ENCODE results near the gene ZSCAN12. TPM values are rescaled to one million over a fixed set of nuclear protein-coding genes. Genes with fewer than 3 reads are reported as not detected.

ZSCAN12 gene
- total and polyA plus RNA-seq, 7 donors = 0.48 to 2.2 (median 1.1) TPM

DNA sequence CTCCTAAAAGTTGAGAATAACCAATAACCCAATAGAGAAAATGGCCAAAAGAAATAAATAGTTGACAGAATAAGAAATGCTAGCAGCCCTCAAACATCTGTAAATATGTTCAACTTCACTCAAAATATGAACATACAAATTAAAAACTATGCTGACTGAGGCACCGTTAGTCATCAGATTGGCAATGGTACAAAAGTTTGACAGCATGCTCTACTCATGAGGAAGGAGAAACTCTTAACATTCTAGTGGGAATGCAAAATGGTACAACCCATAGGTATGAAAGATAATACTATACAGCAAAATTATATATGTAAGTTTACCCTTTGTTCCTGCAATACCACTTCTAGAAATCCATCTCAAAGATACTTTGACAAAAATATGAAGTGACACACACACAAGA lies 1.6 kb upstream of the ZSCAN12 start:
- H3K4me3 ChIP-seq = no peak overlapping the region
- intact Hi-C loops (cut with DNase I) = no loop called here
- no peaks in the 10 kb centered on the region for H3K9me3 ChIP-seq
- DNase-seq = no peak
- no peak for TF ChIP-seq CTCF (IDR thresholded peaks at IDR 0.05)
- peaks cover 0 to 27% (median 3%) of the 10 kb centered on the region in 3 donors for H3K27me3 ChIP-seq (ENCODE audit: insufficient read depth in 3 of 3, low read length in 2 of 3)
- ATAC-seq = no peak
- WGBS, 3 donors = 51 to 86% (median 64%) methylated on average over 1 of the region's 1 CpG
- no peaks in the 10 kb centered on the region for H3K4me1 ChIP-seq
- no peak overlapping the region for H3K27ac ChIP-seq
- no peaks in the 10 kb centered on the region for H3K36me3 ChIP-seq (ENCODE audit: insufficient read depth in 1 of 2, low read depth in 1 of 2)

DNA sequence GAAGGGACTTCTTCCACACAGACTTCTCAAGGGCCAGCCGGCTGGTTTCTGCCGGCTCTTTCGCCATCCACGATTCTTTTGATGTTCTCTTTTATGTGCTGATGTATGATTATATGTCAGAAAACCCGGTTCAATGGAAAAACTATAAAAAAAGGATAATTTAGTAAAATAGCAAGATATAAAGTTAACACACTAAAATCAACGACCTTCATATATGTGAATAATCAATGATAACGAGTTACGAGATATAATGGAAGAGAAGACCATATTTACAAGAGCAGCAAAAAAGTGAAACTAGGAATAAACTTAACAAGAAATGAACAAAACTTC lies 540 bp upstream of the ZSCAN12 start:
- no peak for TF ChIP-seq CTCF (IDR thresholded peaks at IDR 0.05)
- Histone ChIP-seq H3K9me3 (no peaks in the 10 kb centered on the region), H3K4me3 (peak overlapping the region; percentile 74), H3K27me3 (ENCODE audit: insufficient read depth in 3 of 3, low read length in 2 of 3) (peaks cover 0 to 27% (median 3%) of the 10 kb centered on the region in 3 donors), H3K36me3 (ENCODE audit: insufficient read depth in 1 of 2, low read depth in 1 of 2) (no peaks in the 10 kb centered on the region), H3K27ac (no peak overlapping the region), H3K4me1 (no peaks in the 10 kb centered on the region)
- ATAC-seq = no peak
- WGBS, 3 donors = 26 to 31% (median 26%) methylated on average over 8 of the region's 8 CpGs
- intact Hi-C loops (cut with DNase I) = no loop called here
- DNase-seq = no peak

DNA sequence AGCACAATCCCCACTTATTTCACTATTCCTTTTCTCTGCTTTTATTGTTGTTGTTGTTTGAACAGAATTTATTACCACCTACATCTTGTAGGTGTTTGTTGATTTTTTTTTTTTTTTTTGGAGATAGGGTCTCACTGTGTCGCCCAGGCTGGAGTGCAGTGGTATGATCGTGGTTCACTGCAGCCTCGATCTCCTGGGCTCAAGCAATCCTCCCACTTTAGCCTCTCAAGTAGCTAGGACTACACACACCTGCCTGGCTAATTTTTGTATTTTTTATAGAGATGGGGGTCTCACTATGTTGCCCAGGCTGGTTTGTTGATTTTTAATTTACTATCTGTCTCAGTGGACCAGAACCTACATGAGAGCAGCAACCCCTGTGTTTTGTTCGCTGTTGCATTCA lies 3.6 kb downstream of the ZSCAN12 start:
- H3K27ac ChIP-seq = no peak overlapping the region
- peaks cover 0 to 17% (median 0%) of the 10 kb centered on the region in 3 donors for H3K27me3 ChIP-seq (ENCODE audit: insufficient read depth in 3 of 3, low read length in 2 of 3)
- no peaks in the 10 kb centered on the region for H3K9me3 ChIP-seq
- peaks cover 4 to 8% of the 10 kb centered on the region in 2 donors for H3K36me3 ChIP-seq (ENCODE audit: insufficient read depth in 1 of 2, low read depth in 1 of 2)
- TF ChIP-seq CTCF (IDR thresholded peaks at IDR 0.05) = no peak
- DNase-seq = no peak
- intact Hi-C loops (cut with DNase I) = no loop called here
- no peak for ATAC-seq
- no peak overlapping the region for H3K4me3 ChIP-seq
- 93 to 98% (median 95%) methylated on average over 4 of the region's 4 CpGs for WGBS, 3 donors
- H3K4me1 ChIP-seq = no peaks in the 10 kb centered on the region

GRCh38 chr6:28393912-28394662 lies 5.5 kb downstream of the ZSCAN12 start:
- H3K9me3 ChIP-seq = no peaks in the 10 kb centered on the region
- peaks cover 8 to 19% of the 10 kb centered on the region in 2 donors for H3K36me3 ChIP-seq (ENCODE audit: insufficient read depth in 1 of 2, low read depth in 1 of 2)
- no peak for TF ChIP-seq CTCF (IDR thresholded peaks at IDR 0.05)
- H3K4me3 ChIP-seq = no peak overlapping the region
- 74 to 92% (median 77%) methylated on average over 5 of the region's 5 CpGs for WGBS, 3 donors
- peaks cover 0 to 3% (median 0%) of the 10 kb centered on the region in 3 donors for H3K27me3 ChIP-seq (ENCODE audit: insufficient read depth in 3 of 3, low read length in 2 of 3)
- intact Hi-C loops (cut with DNase I) = no loop called here
- ATAC-seq (no peak), DNase-seq (no peak)
- H3K4me1 ChIP-seq = no peaks in the 10 kb centered on the region
- H3K27ac ChIP-seq = no peak overlapping the region

- Histone ChIP-seq H3K27me3 (ENCODE audit: insufficient read depth in 3 of 3, low read length in 2 of 3) (no peaks in the 10 kb centered on the region), H3K9me3 (no peaks in the 10 kb centered on the region), H3K27ac (no peak overlapping the region), H3K4me1 (no peaks in the 10 kb centered on the region), H3K4me3 (no peak overlapping the region), H3K36me3 (ENCODE audit: insufficient read depth in 1 of 2, low read depth in 1 of 2) (peaks cover 8 to 19% of the 10 kb centered on the region in 2 donors)
- no peak for ATAC-seq
- no peak for DNase-seq
- 94 to 96% (median 94%) methylated on average over 8 of the region's 8 CpGs for WGBS, 3 donors
- intact Hi-C loops (cut with DNase I) = no loop called here
- TF ChIP-seq CTCF (IDR thresholded peaks at IDR 0.05) = no peak
Measured at GRCh38 chr6:28390688-28391087, 8.9 kb downstream of the ZSCAN12 start.

Data from psoas muscle (tissue), 8 donors.